Measurements from ENCODE around the gene DLEC1.

The DLEC1 gene

DNA sequence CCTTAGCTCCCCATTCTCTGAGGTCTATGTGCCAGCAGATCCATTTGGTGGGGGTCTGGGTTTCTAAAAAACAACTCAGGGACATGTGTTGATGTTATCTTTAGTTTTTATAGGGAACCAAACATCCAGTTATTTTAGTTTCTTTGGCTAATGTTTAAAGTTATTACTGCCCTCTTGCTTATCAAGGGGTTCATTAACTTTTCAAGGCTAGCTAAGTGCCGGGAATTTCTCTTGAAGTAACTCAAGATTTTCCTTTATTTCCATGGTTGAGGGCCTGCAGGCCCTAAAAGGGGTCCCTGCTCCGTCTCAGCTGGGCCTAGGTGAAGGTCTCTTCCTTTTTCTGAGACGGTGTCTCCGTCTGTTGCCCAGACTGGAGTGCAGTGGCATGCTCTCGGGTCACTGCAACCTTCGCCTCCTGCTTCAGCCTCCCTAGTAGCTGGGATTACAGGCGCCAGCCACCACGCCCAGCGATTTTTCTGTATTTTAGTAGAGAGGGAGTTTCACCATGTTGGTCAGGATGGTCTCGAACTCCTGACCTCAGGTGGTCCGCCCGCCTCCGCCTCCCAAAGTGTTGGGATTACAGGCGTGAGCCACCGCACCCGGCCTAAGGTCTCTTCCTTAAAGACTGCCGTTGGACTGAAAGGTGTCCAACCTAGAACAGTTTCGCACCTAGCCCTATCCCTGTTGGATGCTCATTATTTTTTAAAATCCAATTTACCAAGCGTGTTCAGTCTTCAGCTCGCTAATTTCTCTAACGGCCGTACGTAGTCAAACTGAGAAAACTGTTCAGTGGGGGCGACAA is 125.0 kb downstream of the DLEC1 start:
- no peak for DNase-seq

DNA sequence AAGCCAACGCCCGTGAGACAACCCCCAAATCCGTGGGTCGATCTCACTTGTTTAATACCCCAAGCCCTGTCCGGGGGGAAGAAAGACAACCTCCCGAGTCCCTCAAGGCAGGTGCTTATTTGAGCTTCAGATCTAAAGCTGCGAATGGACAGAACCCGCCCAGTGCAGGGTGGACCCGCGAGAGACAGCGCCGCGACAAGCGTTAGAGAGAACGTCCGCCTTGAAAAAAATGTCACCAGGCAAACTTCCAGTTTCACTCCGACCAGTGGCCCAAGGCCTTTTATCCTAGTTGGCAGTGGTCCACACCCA is 125.6 kb downstream of the DLEC1 start:
- DNase-seq = peak; percentile 66

DNA sequence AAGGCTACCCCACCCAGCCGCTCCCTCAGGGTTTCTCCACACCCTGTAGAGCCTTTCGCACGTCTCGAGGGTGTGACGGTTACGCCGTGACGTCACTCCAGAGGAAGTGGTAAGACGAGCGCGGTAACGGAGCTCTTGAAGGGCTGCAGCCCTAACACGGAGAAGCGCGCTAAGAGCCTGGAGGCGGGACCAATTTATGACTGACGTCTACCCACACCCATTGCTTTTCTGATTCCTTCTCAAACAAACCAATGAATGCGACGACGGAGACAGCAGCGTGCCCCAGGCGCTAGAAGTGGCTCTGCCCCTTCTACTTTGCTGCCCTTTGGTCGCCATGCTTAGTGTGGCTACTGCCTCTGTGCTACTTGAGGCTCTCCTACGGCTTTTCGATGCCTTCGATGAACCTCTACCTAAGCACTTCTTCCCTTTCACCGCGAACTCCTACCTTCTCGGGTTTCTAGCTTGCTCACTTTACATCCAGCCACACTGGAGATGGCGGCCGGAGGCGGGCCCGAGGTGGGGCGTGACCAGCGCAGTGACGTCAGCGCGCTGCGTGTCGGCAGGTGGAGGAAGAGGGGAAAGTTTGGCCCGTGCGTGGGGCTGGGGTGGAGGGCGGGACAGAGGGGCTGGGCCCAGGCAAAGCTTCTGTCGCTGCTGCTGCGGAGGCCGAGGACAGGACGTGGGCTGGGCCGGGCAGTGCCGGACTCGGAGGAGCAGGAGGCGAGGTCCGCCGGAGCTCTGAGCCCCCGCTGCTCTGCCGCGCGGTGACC is 126.1 kb downstream of the DLEC1 start, which contains the start of gene OXSR1:
Gene OXSR1 (plus strand): TSS at position 586 of the 770 bp plus-strand sequence. CDS start 340 bp downstream, outside the sequence.
- peak; percentile 96 for DNase-seq

DNA sequence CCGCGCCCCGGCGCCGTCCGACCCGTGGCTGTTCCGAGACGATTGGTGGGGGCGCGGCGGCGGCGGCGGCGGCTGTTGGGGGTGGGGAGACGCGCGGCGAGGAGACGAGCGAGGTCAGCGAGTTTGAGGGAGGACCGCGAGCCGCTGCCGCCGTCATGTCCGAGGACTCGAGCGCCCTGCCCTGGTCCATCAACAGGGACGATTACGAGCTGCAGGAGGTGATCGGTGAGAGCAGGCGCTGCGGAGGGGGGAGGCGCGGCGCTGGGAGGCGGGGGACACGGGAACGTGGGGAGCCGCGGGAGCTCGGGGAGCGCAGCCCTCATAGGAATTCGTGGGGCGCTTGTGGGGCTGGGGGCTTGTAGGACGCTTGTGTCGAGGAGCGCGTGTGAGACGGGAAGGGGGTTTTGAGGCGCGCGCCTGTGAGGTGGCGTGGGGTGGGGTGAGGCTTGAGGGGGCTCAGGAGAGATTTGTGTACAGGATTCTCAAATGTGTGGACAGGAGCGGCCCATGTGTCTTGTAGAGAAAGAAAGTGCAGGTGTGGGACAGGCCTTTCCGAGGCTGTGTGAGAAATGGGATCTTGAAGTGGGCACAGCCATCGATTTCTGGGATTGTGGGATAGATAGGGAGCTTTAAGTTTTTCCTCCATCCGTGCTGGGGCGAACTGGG is 126.8 kb downstream of the DLEC1 start:
- no peak for DNase-seq

DNA sequence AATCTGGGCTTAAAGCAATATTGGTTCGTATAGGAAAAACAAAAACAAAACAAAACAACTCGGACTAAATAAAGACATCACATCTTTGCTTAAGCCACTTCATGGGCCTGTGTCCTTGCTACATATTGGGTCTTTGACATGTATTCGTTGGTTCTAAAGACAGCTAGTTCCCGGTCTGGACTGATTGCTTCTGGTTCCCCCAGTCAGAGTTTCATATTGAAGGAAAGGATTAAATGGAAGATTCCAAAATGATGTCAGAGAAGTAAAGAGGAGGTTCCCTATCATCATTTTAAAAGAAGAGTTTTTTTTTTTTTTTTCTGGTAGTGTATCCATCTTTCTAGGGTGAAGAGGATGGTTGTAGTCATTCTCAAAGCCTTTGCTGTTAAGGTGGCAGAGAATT is 128.6 kb downstream of the DLEC1 start:
- DNase-seq = no peak

DNA sequence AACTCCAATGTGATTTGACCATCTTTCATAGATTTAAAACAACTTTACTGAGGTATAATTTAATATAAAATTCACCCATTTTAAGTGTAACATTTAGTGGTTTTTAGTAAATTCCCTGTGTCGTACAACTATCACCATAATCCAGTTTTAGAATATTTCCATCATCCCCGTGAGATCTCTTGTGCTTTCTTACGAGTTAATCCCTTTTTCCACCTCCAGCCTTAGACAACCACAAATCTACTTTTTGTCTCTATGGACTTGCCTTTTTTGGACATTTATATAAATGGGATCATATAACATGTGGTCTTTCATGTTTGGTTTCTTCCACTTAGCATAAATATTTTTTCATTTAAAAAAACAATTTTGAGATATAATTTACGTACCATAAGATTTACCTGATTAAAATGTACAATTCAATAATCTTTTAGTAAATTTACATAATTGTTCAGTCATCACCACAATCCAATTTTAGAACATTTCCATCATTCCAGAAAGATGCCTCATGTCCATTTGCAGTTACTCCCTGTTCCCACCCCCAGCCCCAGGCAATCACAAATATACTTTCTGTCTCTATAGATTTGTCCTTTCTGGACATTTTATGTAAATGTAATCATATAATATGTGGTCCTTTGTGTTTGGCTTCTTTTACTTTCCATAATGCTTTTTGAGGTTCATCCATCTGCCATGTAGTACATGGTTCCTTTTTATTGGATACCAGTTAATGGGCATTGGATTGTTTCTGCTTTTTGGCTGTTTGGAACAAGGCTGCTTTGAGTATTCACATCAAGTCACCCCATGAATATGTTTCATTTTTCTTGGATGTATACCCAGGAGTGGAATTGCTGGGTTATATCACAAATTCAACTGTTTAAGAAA is 129.4 kb downstream of the DLEC1 start:
- no peak for DNase-seq

DNA sequence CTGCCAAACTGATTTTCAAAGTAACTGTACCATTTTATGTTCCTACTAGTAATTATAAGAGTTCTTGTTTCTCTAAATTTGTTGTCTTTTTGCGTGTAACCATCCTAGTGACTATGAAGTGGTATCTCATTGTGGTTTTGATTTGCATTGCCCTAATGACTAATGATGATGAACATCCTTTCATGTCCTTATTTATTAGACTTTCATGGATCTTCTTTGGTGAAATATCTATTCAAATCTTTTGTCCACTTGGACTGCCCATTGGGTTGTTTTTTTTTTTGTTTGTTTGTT is 130.0 kb downstream of the DLEC1 start:
- DNase-seq = no peak

DNA sequence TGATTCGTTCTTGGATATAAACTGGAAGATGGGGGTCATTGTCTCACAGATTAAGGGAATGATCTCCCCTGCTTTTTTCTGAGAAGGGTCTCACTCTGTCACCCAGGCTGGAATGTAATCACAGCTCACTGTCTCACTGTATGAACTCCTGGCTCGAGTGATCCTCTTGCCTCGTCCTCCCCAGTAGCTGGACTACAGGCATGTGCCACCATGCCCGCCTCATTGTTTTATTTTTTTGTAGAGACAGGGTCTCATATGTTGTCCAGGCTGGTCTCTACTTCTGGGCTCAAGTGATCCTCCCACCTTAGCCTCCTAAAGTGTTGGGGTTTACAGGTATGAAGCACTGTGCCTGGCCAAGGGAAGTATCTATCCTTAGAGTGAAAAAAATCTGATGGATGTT is 131.7 kb downstream of the DLEC1 start:
- DNase-seq = no peak

DNA sequence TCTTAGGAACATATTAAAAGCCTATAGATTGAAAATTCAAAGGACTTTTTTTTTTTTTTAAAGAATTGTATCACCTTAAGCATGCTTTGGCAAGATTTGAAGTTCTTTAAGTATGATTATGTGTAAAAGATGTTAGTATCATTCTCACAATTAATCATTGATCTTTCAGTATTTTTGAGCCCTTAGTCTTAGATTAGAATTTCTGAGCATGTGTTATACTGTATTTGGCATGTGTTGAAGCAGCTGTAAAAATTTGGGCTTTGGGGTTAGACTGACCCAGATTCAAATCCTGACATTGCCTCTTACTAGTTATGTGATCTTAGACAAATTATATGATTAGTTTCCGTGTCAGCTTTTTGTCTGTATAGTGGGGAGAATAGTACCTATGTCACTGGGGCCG is 132.6 kb downstream of the DLEC1 start:
- no peak for DNase-seq

Data from NCI-H2081 treated with DMSO at 0.1 percent for 48 hours (cell line).